Measurements from ENCODE around the gene PIP4K2C. TPM values are rescaled to one million over a fixed set of nuclear protein-coding genes. Genes with fewer than 3 reads are reported as not detected.

The PIP4K2C gene
- total and polyA plus RNA-seq, 2 experiments from 2014 or later, result 10.8 to 30.6 TPM

- H3F3A ChIP-seq (replicated peaks; ENCODE audit: low read depth), result peaks cover 12% of the 10 kb centered on the region; the same call in 1 of the 2 replicates
- no peak overlapping the region for H3K27ac Mint-ChIP-seq
- H3K4me3 Mint-ChIP-seq, result peak overlapping the region; percentile 63
- H3K79me2 ChIP-seq (replicated peaks; ENCODE audit: insufficient read depth), result no peaks in the 10 kb centered on the region
- peaks cover 94% of the 10 kb centered on the region for H3K27me3 Mint-ChIP-seq (ENCODE audit: insufficient read depth, low read depth, poor library complexity)
- no peaks in the 10 kb centered on the region for H3K36me3 Mint-ChIP-seq (ENCODE audit: low read depth)
- H3K9me3 Mint-ChIP-seq, result no peaks in the 10 kb centered on the region
- no peak for DNase-seq (ENCODE audit: low spot score)
- H4K20me1 ChIP-seq (replicated peaks; ENCODE audit: insufficient read depth), result peaks cover 22% of the 10 kb centered on the region
- H3K4me1 Mint-ChIP-seq, result peaks cover 28% of the 10 kb centered on the region
- H3K27me3 ChIP-seq (ENCODE audit: insufficient read depth), result peaks cover 100% of the 10 kb centered on the region
- H2AFZ ChIP-seq, result peak overlapping the region; percentile 84
- peak overlapping the region; percentile 84 for H3K4me2 ChIP-seq
- no peak for TF ChIP-seq EZH2phosphoT487 (IDR thresholded peaks at IDR 0.05; ENCODE audit: unreplicated experiment)
- TF ChIP-seq POLR2AphosphoS5 (IDR thresholded peaks at IDR 0.05; ENCODE audit: low read depth), result no peak
- no peak for TF ChIP-seq ZNF462 (CRISPR knock-in tag; IDR thresholded peaks at IDR 0.05)
- TF ChIP-seq JUNB (IDR thresholded peaks at IDR 0.05; ENCODE audit: unreplicated experiment), result no peak
- TF ChIP-seq EZH2 (IDR thresholded peaks at IDR 0.05; ENCODE audit: low read depth, unreplicated experiment), result peak; percentile 92
- TF ChIP-seq, protein P1, sequence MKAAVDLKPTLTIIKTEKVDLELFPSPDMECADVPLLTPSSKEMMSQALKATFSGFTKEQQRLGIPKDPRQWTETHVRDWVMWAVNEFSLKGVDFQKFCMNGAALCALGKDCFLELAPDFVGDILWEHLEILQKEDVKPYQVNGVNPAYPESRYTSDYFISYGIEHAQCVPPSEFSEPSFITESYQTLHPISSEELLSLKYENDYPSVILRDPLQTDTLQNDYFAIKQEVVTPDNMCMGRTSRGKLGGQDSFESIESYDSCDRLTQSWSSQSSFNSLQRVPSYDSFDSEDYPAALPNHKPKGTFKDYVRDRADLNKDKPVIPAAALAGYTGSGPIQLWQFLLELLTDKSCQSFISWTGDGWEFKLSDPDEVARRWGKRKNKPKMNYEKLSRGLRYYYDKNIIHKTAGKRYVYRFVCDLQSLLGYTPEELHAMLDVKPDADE (IDR thresholded peaks at IDR 0.05), result no peak
- ATAC-seq, result no peak
- no peak overlapping the region for H3K27ac ChIP-seq (ENCODE audit: low read depth)
- H3K36me3 ChIP-seq (ENCODE audit: insufficient read depth), result no peaks in the 10 kb centered on the region
- H3K4me1 ChIP-seq (ENCODE audit: insufficient read depth), result peaks cover 21% of the 10 kb centered on the region
- H3K4me3 ChIP-seq, result peak overlapping the region; percentile 55
- H3K9me2 ChIP-seq (ENCODE audit: insufficient read depth), result no peaks in the 10 kb centered on the region
These were observed 37.5 kb downstream of the PIP4K2C start for GRCh38 chr12:57628280-57629191.
